GM06990 (cell line): ENCODE data around the gene KLHL11.

Source experiments
- DNase-seq: peaks from one replicate; pipeline ENCODE4 v3.0.0-alpha.2; 2011; ENCODE audit not compliant: insufficient read length; ENCODE audit errors: extremely low read depth
- H3K27me3 ChIP-seq: replicated peaks from 2 replicates; pipeline ENCODE4 v1.6.0; 2011; ENCODE audit warnings: low read length; ENCODE audit not compliant: control insufficient read depth, insufficient read depth
- H3K36me3 ChIP-seq: 2 replicates; pipeline ENCODE4 v1.5.1; 2011; ENCODE audit warnings: low read length; ENCODE audit not compliant: control insufficient read depth, insufficient read depth
- H3K4me3 ChIP-seq: replicated peaks from 2 replicates; pipeline ENCODE4 v1.5.1; 2011; ENCODE audit warnings: low read depth, mild to moderate bottlenecking, control low read depth, low read length
- TF ChIP-seq, protein P1 (sequence below): IDR thresholded peaks from 2 replicates; pipeline ENCODE4 v1.5.1; 2011; ENCODE audit warnings: low read length, control low read depth, mild to moderate bottlenecking, inconsistent platforms; ENCODE audit not compliant: insufficient read depth, poor library complexity, severe bottlenecking

KLHL11 gene

GRCh38 chr17:41893384-41893783 lies 28.2 kb upstream of the KLHL11 start:
- Histone ChIP-seq H3K27me3 (no peaks in the 10 kb centered on the region), H3K4me3 (no peak overlapping the region), H3K36me3 (peaks cover 47% of the 10 kb centered on the region)
- DNase-seq, result no peak
- TF ChIP-seq, protein P1, sequence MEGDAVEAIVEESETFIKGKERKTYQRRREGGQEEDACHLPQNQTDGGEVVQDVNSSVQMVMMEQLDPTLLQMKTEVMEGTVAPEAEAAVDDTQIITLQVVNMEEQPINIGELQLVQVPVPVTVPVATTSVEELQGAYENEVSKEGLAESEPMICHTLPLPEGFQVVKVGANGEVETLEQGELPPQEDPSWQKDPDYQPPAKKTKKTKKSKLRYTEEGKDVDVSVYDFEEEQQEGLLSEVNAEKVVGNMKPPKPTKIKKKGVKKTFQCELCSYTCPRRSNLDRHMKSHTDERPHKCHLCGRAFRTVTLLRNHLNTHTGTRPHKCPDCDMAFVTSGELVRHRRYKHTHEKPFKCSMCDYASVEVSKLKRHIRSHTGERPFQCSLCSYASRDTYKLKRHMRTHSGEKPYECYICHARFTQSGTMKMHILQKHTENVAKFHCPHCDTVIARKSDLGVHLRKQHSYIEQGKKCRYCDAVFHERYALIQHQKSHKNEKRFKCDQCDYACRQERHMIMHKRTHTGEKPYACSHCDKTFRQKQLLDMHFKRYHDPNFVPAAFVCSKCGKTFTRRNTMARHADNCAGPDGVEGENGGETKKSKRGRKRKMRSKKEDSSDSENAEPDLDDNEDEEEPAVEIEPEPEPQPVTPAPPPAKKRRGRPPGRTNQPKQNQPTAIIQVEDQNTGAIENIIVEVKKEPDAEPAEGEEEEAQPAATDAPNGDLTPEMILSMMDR, result no peak

DNA sequence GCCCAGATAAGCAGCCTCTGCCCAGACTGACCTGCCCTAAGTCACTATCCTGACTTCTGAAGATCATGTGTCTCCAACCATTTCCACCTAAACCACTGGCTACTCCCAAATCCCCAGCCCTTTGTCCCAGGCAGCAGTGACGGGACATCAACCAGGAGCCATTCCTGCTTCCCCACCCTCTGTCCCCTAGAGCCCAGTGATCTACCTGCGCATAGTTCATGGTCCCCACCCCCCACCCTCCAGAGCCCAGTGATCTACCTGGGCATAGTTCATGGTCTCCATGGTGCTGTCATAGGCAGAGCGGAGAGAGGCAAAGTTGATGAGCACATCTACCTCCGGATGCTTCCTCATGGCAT lies 26.8 kb upstream of the KLHL11 start:
- peaks cover 50% of the 10 kb centered on the region for H3K36me3 ChIP-seq
- H3K27me3 ChIP-seq, result no peaks in the 10 kb centered on the region
- H3K4me3 ChIP-seq, result no peak overlapping the region
- TF ChIP-seq, protein P1, result no peak
- DNase-seq, result no peak

- TF ChIP-seq, protein P1, result no peak
- Histone ChIP-seq H3K36me3 (peaks cover 46% of the 10 kb centered on the region), H3K4me3 (no peak overlapping the region), H3K27me3 (no peaks in the 10 kb centered on the region)
- DNase-seq, result no peak
Measured at GRCh38 chr17:41891135-41892020, 26.2 kb upstream of the KLHL11 start.

- H3K36me3 ChIP-seq, result peaks cover 41% of the 10 kb centered on the region
- DNase-seq, result no peak
- no peak overlapping the region for H3K4me3 ChIP-seq
- H3K27me3 ChIP-seq, result no peaks in the 10 kb centered on the region
- TF ChIP-seq, protein P1, result no peak
Measured at GRCh38 chr17:41888332-41888965, 23.2 kb upstream of the KLHL11 start.

DNA sequence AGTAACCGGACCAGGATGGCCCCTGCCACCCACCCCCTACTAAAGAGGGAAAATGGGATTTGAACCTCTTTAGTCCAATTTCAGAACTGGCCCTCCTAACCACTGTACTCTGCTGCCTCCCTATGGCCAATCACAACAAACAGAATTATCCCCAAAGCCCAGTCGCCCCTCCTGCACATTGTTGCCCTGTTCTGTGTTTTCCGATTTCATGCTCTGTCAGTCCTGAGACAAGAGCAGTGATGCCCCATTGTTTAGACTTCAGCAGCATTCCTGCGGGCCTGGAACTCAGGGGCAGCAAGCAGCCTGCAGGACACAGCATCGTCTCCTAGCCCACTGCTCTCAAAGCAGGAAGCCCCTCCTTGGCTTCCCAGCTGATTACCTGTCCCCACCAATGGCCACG lies 20.5 kb upstream of the KLHL11 start:
- DNase-seq, result no peak
- H3K4me3 ChIP-seq, result no peak overlapping the region
- TF ChIP-seq, protein P1, result peak; percentile 25
- H3K36me3 ChIP-seq, result peaks cover 33% of the 10 kb centered on the region
- no peaks in the 10 kb centered on the region for H3K27me3 ChIP-seq
